Activated CD4-positive, alpha-beta T cell treated with anti-CD3 and anti-CD28 coated beads for 4 hours (primary cell): ENCODE results near the gene PSMF1.
"Not testable (repeated sequence)": the region's sequence is repeated elsewhere in the genome, so short reads cannot be mapped to it uniquely, and the experiment has no call there.

Source experiments
- DNase-seq, 2 donors: peaks; one replicate each; pipeline ENCODE4 v3.0.0-alpha.2; 2020

PSMF1 gene

DNA sequence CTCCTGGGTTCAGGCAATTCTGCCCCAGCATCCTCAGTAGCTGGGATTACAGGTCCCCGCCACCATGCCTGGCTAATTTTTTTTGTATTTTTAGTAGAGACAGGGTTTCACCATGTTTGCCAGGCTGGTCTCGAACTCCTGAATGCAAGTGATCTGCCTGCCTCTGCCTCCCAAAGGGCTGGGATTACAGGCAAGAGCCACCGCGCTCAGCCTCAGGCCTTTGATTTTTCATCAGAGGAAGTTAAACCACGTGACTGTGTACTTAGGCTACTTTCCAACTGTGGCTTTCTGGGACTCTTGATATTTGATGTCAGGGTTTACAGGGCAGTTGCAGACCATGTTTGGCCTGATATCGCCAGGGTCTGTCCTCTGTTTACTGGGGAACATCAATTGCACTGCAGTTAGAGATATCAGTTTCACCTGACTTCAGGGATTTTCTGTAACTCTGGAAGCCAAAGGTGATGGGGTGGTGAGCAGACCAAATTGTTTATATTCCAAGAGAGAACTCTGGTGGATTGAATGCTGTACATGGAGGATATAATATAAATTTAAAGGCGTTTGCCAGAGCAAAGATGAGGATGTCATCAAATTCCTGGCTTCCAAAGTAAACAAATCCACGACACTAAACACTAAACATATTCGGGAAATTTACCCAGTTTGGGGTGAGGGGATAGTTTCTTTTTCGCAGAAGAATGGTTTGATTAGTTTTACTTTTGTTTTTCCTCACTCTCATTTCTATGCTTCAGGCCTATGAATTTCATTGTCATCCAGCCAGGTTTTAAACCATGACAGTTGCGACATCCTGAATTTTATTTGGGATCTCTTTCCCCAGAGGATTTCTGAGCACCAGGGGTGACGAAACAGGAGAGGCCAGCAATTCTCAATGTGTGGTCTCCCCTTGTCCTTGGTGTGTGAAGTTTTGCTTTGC, 4.2 kb downstream of the PSMF1 start:
- DNase-seq, result no peak

DNA sequence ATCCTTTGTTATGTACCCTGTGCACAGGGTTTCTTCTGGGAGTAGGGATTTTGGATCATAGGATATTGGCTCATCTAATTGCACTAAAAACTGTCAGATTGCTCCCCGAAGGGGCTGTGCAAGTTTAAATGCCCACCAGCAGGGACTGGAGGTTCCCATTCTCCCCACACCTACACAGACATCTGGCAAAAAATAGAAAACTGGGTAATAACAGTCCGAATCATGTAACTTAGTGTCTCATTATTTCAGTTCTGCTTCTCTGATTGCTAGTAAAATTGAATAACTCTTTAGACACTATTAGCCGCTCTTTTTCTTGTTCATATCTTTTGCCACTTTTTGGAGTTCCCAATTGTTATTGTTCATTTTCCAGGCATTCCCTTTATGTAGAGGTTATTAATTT, 5.3 kb downstream of the PSMF1 start:
- DNase-seq, result no peak

DNA sequence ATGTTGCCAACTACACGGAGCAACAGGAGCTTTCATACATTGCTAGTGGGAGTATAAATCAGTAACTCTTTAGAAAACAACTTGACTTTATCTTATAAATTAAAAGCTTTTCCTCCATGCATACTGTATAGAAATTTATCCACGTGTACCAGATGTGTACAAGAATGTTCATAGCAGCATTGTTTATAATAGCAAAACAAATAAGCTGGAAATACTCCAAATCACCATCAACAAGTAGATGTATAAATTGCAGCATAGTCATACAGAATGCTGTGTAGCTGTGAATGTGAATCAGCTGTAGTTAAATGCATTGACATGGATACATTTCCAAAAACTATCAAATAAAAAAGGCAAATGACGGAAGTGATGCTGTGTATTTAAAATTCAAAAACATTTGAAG, 6.0 kb downstream of the PSMF1 start:
- DNase-seq, result no peak

DNA sequence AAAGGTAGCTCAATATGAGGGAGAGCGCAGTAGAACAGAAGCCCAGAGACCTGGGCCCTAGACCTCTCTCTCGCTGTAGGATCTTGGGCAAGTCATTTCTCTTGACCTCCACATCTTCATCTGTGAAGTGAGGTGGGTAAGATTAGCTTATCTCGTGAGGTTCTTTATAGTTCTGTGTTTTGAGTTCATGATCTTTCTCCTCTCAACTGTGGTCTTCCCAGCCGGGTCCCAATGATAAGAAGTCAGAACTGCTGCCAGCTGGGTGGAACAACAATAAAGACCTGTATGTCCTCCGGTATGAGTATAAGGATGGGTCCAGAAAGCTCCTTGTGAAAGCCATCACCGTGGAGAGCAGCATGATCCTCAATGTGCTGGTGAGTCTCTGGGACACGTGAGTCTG, 6.9 kb downstream of the PSMF1 start:
- DNase-seq, result no peak

DNA sequence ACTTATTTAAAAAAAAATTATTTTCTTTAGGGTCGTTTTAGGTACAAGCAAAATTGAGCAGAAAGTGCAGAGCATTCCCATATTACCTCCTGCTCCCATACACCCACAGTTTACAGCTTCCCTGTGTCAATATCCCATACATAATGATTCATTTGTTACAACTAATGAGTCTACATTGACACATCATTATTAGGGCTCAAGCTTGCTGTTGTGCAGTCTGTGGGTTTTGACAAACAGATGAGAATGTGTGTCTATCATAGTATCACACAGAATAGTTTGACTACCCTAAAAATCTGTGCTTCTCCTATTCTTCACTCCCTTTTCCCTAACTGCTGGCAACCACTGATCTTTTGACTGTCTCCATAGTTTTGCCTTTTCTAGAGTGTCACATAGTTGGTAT, 9.4 kb downstream of the PSMF1 start:
- DNase-seq, result no peak

DNA sequence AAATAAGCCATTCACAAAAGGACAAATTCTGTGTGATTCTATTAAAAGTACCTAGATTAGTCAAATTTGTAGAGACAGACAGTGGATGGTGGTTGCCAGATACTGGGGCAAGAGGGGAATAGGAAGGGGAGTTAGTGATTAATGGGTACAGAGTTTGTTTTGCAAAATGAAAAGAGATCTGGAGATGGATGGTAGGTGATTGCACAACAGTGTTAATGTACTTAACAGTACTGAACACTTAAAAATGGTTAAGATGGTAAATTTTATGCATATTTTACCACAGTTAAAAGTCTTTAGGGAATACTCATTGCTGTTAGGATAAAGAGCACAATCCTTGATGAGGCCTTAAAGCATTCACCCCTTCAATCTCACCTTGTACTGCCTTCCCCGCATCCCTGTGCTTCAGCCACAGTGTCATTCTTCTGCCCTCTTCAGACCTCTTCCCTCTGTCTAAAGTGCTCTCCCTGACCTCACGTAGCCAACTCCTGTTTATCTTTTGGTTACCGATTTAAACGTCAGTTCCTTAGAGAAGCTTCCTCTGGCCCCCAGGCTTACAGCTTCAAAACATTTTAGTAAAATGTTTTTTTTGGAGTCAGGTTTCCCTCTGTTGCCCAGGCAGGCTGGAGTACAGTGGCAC, 11.8 kb downstream of the PSMF1 start:
- no peak for DNase-seq

DNA sequence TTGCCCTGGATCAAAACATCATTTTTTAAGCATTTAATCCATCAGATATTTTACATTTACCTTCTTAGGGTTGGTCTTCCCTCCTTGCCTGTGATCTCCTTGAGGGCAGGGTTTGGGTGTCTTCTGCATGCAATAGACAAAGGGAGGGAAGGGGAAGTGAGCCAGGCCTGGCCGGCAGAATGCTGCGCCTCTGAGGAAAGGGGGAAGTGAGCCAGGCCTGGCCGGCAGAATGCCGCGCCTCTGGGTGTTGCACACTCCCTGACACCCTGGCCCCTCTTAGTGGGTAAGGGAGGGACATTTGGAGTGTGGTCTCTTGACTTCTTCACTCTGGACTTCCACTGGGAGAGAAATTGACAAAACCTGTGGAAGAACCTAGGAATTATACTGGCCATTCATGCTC, 12.4 kb downstream of the PSMF1 start:
- no peak for DNase-seq

DNA sequence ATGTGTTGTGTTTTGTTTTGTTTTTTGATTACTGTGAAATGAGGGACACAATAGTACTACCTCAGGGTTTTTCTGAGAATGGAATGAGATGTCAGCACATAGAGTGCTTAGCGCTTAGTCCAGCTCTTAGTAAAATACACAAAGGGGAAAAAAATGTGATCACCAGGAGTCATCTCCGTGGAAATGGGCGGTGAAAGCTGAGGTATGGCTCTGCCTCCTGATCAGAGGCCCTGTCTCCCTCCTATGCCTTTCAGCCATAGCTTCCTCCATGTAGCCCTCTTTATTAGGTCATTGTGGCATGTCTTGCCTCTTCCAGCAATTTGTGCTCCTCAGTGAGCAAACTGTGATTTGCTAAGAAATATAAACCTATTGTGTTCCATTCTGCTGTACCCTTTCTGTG, 13.0 kb downstream of the PSMF1 start:
- no peak for DNase-seq

DNA sequence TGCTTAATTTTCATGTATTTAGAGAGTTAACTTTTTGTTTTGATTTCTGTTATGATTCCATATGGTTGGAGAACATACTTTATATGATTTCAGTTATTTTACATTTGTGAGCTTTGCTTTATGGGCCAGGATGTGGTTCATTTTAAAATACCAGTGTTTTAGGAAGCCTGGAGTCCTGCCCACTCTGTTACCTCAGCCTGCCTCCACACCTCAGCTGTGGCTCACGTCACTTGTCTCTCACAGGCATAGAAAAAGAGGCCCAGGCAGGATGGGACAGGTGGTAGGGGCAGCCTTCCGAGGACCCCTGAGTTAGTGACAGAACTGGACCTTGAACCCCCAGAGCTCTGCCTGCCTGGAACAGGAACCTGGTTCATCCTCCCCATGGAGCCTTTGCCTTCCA, 16.0 kb downstream of the PSMF1 start:
- DNase-seq, result no peak

DNA sequence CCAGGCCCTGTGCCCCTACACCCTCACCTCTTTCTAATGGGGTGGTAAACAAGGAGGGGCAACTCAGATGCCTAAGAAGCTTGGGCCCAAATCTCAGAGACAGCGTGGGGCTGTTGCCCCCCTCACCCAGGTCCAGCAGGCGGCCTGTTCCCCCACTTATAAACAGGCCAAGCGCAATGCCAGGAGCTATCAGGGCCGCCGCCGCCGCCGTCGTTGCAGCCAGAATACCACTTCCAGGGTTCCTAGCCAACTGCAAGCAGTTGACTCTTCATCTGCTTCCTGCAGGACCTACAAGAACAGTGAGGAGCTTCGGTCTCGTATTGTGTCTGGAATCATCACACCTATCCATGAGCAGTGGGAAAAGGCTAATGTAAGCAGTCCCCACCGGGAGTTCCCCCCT, 16.4 kb downstream of the PSMF1 start:
- DNase-seq, result no peak

DNA sequence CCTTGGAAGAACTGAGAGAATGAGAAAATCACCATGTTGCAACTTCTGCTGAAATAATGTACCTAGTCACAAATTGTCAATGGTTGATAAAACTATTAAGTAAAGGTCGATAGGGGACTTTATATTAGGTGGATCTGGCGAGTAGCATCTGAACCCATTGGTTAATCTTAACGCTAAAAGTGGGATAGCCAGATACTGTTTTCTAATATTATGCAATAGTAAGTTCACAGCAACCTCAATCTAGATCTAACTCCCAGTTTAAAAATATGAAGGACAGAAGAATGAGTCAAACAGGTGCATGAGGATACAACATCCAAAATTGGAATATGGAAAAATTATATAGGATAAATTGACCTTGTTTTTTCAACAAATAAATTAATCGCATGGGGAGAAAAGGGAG, 18.8 kb downstream of the PSMF1 start:
- DNase-seq, result no peak

DNA sequence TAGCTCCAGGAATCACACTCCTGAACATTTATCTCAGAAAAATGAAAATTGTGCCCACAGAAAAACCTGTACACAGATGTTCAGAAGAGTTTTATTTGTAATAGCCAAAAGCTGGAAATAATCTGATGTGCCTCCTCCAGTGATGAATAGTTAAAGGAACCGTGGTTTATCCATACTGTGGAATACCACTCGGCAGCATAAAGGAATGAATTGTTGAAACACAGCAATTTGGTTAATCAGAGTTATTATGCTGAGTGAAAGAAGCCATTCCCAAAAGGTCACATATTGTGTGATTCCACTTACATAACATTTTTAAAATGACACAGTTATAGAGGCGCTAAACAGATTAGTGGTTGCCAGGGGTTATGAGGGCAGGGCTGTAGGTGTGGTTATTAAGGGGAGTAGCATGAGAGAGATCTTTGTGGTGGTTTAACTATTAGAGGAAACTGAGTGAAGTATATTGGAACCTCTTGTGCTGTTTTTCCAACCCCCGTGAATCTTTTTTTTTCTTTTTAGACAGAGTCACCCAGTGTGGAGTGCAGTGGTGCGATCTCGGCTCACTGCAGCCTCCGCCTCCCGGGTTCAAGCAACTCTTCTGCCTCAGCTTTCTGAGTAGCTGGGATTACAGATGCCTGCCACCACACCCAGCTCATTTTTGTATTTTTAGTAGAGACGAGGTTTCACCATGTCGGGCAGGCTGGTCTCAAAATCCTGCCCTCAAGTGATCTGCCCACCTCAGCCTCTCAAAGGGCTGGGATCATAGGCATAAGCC, 26.2 kb downstream of the PSMF1 start:
- DNase-seq, result no peak

DNA sequence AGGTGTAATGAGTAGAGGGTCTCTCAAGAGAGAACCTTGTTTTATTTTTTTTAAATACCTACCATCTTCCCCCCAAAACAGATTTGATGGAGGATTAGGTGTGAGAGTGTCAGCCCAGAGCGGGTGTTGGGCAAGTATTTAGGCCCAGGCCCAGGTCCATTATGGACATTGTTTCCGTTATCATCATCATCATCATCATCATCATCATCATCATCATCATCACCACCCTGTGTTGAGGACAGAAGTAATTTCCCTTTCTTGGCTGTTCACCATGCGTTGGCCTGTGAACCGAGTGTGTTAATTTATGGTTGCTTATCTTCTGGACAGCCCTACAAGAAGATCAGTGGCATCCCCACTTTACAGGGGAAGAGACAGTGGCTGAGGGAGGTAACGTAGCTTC, 28.6 kb downstream of the PSMF1 start:
- no peak for DNase-seq

DNA sequence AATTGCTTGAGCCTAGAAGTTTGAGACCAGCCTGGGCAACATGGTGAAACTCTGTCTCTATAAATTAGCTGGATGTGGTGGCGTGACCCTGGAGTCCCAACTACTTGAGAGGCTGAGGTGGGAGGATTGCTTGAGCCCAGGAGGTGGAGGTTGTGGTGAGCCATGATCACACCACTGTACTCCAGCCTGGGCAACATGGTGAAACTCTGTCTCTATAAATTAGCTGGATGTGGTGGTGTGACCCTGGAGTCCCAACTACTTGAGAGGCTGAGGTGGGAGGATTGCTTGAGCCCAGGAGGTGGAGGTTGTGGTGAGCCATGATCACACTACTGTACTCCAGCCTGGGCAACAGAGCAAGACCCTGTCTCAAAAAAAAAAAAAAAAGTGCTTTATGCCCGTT, 31.4 kb downstream of the PSMF1 start:
- not testable (repeated sequence) for DNase-seq

DNA sequence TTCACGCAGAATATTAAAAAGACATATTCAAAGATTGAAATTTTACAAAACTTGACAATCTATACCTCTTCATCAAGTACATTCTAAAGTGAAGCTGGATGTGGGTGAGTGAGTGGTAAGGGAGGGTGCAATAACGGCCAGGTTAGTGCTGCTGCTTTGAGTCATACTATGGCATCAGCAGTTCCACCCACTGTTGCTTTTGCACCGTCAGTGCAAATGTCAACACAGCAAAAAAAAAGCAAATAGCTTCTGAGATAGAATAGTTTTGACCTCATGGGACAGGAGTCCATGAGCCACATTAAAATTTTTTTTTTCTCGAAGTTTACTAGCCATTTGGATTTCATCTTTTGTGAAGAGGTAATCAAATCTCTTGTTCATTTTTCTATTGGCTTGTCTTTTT, 31.8 kb downstream of the PSMF1 start:
- DNase-seq, result no peak

DNA sequence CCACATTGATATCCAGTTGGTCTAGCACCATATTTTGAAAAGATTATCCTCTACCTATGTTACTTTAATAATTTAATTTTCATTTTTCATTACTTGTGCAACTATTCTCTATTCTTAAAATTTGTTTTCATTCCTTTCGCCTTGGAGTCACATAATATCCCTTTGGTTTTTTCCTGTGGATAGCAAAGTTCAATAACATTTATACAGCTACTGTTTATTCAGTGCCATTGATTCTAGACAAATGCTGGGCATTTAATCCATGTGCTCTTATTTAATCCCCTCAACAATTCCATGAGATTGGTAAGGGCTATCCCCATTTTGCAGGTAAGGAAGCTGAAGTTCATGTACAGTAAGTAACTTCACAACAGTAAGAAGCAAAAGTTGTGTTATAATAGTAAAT, 32.6 kb downstream of the PSMF1 start:
- DNase-seq, result no peak

DNA sequence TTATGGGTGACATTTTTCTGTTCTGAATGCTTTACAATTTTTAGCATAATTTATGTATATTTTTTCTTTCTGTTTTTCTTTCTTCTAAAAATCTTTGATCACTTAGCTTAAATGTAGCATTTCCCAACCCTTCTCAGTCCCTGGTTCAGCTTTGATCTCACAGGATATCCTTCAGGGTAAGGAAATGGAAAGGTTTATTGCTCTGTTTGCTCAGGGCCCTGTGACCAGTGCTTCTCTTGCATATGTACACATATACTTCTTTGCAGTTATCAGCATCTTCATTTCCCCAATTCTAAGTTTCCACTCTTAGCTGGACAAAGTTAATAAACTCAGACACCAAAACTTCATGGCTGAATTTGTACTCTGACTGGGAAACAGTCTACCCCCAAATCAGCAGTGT, 35.8 kb downstream of the PSMF1 start:
- no peak for DNase-seq

DNA sequence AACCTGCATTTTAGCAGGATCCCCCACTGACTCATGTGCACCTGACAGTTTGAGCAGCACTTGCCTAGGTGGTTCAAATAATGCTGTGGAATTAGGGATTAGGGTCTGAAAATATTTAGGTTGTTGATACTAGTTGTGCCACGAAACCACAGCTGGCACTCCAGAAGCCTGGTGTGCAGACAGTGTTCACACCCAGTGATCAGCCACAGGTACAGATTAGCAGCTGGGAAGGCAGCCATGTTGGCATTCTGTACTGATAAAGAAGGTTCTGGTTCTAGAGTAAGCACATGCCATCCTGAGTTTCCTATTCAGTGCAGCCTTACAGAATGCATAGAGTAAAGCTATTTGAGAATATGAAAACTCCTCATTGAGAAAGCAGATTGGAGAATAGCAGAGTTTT, 36.3 kb downstream of the PSMF1 start:
- no peak for DNase-seq

DNA sequence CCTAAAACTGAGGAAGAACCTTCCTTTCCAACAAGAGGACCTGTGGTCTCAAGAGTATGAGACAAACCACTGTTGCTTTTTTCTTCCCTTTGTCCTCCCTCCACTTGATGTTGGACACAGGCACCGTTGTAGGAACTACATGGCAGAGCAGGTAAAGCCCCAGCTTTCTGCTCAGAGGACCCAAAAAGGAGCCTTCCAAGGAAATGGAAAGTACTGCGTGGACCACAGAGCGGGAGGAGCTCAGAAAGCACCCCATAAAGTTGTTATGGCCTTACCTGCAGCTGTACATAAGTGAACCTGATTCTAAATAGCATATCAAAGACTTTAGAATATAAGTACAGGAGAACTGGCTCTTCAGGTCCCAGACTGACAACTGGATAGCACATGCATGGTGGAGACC, 36.9 kb downstream of the PSMF1 start:
- no peak for DNase-seq

DNA sequence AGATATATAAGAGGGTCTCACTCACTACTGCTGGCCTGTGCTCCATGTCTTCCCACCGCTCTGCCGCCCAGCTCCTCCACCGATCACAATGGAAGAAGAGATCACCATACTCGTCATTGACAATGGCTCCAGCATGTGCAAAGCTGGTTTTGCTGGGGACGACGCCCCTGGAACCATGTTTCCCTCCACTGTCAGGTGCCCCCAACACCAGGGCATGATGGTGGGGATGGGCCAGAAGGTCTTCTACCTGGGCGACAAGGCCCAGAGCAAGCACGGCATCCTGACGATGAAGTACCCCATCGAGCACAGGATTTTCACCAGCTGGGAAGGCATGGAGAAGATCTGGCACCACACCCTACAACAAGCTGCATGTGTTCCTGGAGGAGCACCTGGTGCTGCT, 42.1 kb downstream of the PSMF1 start:
- DNase-seq, result no peak

DNA sequence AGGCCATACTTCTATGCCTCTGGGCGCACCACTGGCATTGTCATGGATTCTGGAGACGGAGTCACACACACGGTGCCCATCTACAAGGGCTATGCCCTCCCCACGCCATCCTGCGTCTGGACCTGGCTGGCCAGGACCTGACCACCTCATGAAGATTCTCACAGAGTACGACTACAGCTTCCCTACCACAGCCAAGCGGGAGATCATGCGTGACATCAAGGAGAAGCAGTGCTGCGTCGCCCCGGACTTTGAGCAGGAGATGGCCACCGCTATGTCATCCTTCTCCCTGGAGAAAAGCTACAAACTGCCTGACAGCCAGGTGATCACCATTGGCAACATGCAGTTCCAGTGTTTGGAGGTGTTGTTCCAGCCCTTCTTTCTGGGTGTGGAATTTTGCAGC, 42.6 kb downstream of the PSMF1 start:
- no peak for DNase-seq

DNA sequence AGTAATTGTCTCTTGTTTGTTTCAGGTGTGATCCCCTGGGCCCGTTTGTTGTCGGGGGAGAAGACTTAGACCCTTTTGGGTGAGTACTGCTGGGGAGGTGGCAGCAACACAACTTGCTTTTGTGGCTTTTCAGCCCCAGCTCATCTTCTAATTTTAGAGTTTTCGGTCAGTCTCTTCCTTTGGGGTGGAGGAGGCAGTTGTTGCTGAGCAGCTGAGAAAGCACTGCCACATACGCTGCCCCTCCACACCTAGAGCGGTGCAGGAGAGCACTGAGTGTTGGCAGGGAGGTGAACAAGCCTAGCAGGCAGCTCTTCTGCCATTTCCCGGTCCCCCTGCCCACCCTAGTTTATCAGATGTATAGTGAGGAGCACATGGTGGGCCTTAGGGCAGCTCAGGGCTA, 44.7 kb downstream of the PSMF1 start:
- DNase-seq, result no peak

DNA sequence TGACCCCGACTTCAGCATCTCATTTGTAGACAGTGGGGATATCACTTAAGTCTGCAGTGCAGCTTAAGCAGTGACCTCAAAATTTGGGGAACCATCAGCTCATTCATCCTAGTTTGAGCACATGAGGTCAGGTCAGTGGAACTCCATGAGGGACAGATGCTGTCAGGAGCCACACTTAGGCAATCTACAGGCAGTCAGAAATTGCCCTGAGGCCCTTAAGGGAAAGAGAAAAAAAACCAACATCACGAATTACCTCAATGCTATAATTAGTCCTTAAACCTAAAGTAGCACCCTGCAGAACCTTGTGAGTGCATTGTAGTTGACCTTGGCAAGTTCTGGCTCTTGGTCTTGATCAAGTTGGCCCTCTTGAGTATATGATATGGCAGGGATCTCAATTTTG, 45.3 kb downstream of the PSMF1 start:
- DNase-seq, result no peak

DNA sequence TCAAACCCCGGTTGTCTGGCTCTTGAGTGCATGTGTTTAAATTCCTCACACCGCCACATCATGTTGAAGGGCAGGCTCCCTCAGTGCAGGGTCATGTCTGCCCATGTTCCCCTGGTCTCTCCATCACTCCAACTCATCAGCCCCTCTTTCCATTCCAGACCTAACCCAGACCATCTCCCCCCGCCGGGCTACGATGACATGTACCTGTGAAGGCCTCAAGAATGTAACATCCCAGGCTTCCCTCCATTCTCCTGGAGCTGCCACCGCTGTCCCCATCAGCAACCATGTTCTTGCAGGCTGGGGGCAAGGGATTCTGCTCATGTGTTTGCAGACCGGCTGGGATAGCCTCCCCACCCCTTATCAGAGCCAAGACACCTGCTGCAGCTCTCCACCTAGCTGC, 46.5 kb downstream of the PSMF1 start:
- no peak for DNase-seq
